Endometrial microvascular endothelial cells (primary cell): ENCODE measurements around the gene ARHGAP26. TPM values are rescaled to one million over a fixed set of nuclear protein-coding genes. Genes with fewer than 3 reads are reported as not detected.

ENCODE experiments used
- in situ Hi-C: cut with HindIII; loops from 2 replicates; pipeline ENCODE4 v1.10.0; 2017; ENCODE audit warnings: low sequenced_read_pairs, low pct_unique_long_range_greater_than_20kb; ENCODE audit errors: inconsistent ontology term
- total RNA-seq: library from RNA; depleted of rRNA; stranded (reverse); fragments of >200 nt; gene quantifications from one replicate; pipeline ENCODE4 v1.2.3, GENCODE V29; 2015; ENCODE audit errors: inconsistent ontology term

Gene ARHGAP26
- total RNA-seq, 1 donor from 2014 or later: 20.4 TPM

DNA sequence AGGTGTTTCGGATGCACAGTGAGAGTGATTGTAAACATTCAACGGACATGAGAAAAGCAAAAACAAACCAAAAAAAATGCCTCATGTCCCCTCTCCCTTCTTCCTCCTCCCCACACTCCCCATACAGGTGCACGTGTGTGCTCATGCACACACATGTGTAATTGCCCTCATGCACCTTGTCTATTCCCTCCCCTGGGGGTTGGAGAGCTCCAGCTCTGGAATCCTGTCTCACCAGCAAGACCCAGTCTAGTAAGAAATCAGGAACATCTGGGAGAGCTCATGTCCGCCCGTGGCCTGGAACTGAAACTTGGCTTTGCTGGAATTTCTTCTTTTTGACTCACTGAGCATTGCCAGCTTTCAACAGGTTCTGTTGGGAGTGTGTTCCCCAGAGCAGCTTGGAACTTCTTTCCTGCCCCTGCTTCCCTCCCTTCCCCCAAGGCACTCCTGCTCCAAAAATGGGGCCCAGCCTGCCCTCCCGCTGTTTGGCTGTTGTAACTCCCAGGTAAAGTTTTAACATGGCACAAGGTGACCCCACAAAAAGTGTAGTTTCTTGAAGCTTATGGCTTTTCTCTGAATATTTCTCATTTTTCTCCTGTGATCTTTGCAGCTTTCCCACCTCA lies 443.2 kb downstream of the ARHGAP26 start:
- in situ Hi-C loops: loop anchor here (25.0 kb wide), 2 partner anchors 201 to 599 kb away; partner anchors contain the start of gene HMHB1

DNA sequence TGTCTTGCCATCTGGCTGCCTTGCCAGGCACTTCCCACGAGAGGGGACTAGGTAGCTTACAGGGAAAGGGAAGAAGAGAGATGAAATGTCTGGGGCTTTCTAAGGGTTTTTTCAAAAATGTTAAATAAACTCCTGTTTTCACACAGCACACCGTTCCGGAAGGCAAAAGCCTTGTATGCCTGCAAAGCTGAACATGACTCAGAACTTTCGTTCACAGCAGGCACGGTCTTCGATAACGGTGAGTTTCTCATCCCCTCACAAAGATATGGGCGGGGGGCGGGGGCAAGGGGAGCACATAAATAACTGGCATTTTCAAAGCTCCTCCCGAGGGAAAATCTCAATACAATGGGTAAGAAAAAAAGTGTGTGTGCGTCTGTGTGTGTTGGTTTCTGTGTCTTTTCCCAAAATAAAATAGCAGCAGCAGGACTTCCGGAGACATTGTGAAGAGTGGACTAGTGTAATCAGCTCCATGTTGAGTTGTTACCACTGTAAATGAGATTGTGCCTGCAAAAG lies 443.7 kb downstream of the ARHGAP26 start:
- in situ Hi-C loops: loop anchor here (25.0 kb wide), 2 partner anchors 202 to 598 kb away; partner anchors contain the start of gene HMHB1

- in situ Hi-C loops: loop anchor here (25.0 kb wide), 2 partner anchors 202 to 598 kb away; partner anchors contain the start of gene HMHB1
These were observed 444.3 kb downstream of the ARHGAP26 start for GRCh38 chr5:143214458-143214857.

GRCh38 chr5:143214890-143215289 lies 444.7 kb downstream of the ARHGAP26 start:
- in situ Hi-C loops: loop anchor here (25.0 kb wide), 2 partner anchors 203 to 597 kb away; partner anchors contain the start of gene HMHB1

DNA sequence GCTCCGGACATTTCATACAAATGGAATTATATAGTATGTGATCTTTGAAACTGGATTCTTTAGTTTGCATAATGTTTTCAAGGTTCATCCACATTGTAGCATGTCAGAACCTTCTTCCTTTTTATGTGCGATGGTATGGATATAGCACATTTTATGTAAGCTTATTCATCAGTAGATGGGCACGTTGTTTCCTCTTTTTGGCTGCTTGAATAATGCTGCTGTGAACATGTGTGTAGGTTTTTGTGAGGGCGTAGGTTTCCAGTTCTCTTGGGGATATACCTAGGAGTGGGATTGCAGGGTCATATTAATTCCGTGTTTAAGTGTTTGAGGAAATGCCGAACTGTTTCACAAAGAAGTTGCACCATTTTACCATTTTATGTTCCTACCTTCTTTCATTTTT lies 445.5 kb downstream of the ARHGAP26 start:
- in situ Hi-C loops: loop anchor here (25.0 kb wide), 2 partner anchors 203 to 597 kb away; partner anchors contain the start of gene HMHB1

GRCh38 chr5:143216211-143216610 lies 446.0 kb downstream of the ARHGAP26 start:
- in situ Hi-C loops: loop anchor here (25.0 kb wide), 2 partner anchors 204 to 596 kb away; partner anchors contain the start of gene HMHB1

- in situ Hi-C loops: loop anchor here (25.0 kb wide), 2 partner anchors 205 to 595 kb away; partner anchors contain the start of gene HMHB1
These were observed 447.1 kb downstream of the ARHGAP26 start for GRCh38 chr5:143217065-143217803.

DNA sequence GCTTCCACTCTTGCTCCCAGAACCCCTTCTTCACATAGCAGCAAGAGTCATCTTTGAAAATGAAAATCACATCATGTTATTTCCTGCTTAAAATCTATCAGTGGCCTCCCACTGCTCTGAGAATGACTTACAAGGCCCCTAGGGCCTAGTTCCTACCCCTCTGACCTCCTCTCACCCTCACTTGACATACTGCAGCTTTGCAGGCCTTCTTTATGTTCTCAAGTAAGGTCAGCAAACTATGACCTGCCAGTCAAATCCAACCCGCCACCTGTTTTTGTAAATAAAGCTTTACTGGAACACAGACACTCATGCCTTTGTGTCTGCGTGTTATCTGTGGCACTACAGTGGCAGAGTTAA lies 447.6 kb downstream of the ARHGAP26 start:
- in situ Hi-C loops: loop anchor here (25.0 kb wide), 2 partner anchors 205 to 595 kb away; partner anchors contain the start of gene HMHB1

DNA sequence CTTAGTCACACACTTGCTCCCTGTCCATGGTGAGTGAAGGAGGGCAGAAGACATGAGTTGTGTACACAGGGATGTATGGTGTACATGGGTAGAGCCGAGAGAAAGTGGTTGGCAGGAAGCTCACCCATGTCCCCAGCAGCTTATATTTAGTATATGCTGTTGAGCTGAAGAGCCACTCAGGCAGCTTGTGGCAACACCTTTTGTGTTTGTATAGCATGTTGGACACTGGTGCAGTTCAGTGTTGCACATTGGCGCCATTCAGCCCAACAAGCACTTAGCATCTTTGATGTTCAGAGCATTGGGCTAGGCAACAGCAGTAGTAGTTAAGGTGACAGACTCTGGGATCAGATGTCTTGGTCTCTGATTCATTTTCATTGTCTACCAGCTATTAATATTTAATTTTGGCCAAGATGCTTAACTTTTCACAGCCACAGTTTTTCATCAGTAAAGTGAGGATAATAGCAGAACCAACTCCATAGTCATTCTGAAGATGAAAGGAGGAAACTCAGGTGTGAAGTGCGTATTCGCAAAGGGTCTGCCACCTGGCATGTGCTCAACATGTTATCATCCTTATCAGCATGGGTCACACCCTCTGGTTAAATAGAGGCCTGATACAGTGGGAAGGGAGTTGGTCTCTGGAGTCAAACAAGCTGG lies 448.5 kb downstream of the ARHGAP26 start:
- in situ Hi-C loops: loop anchor here (25.0 kb wide), 2 partner anchors 206 to 594 kb away; partner anchors contain the start of gene HMHB1

DNA sequence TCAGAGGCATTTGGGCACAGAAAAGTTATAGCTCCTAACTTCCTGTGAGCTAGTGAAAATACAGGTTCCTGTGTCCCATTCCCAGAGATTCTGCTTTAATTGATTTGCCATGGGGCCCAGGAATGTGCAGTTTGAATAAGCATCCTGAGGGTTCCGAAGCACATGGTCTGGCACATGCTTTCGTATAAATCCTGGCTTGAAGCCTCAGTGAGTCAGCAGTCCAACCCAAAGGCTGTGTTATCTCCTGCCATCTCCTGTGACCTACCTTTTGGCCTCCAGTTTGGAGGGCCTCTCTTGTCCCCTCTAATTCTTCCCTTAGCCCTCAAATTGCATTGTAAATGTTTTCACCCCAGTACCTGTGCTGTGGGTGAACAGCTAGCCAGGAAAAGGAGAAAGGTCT lies 449.5 kb downstream of the ARHGAP26 start:
- in situ Hi-C loops: loop anchor here (25.0 kb wide), 2 partner anchors 207 to 593 kb away; partner anchors contain the start of gene HMHB1

GRCh38 chr5:143220748-143221251 lies 450.6 kb downstream of the ARHGAP26 start:
- in situ Hi-C loops: loop anchor here (25.0 kb wide), 2 partner anchors 208 to 592 kb away; partner anchors contain the start of gene HMHB1

DNA sequence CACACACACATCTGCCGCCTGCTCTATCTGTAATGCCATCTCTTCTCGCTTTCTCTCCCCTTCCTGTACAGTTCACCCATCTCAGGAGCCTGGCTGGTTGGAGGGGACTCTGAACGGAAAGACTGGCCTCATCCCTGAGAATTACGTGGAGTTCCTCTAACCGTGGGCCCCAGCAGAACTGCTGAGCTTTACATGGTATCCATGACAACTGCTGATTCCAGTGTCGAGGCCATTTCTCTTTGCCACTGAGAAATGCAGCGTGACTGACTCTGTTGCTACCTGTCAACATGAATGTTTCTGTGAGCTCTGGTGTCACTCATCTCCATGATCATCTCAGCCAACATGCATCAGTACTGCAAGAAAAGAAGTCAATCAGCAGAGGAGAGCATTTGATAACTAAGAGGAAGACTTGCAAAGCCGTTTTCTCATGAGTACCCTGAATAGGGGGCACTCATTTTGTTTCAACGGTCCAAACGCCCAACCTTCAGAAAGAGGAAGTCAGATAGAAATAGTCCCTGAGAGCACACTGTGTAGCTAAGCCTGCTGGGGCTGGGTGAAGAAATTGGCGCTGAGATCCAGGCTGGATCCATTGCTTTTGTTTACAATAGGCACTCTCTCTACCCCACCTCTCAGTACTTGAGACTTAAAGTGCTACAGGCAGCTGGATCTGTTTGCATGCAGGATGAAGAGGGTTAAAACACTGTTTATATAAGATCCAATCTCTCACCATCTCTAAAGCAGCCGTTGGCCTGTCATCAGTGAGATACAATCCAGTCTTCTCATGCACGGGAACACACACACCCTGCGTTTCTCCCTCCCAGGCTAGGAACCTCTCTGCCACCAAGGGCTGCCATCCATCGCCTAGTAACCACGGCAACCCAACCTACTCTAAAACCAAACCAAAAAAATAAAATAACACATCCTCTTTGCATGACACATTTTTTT lies 452.4 kb downstream of the ARHGAP26 start:
- in situ Hi-C loops: loop anchor here (25.0 kb wide), 2 partner anchors 210 to 590 kb away; partner anchors contain the start of gene HMHB1

- in situ Hi-C loops: loop anchor here (25.0 kb wide), 2 partner anchors 212 to 588 kb away; partner anchors contain the start of gene HMHB1
These were observed 454.5 kb downstream of the ARHGAP26 start for GRCh38 chr5:143224672-143225071.

GRCh38 chr5:143225511-143225910 lies 455.3 kb downstream of the ARHGAP26 start:
- in situ Hi-C loops: no loop called here

DNA sequence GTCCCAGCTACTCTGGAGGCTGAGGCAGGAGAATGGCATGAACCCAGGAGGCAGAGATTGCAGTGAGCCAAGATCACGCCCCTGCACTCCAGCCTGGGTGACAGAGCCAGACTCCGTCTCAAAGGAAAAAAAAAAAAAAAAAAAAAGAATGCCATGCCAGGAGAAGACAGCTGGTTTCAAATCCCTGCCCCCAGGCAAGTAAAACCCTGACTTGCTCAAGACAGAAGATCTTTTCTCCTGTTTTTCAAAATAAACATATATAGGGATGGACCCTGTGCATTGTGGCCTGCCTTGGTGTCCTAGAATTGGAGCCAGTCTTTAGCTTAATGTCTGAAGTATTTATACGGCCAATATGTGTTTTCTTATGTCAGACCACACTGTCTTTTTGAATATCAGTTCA lies 456.2 kb downstream of the ARHGAP26 start:
- in situ Hi-C loops: no loop called here

- in situ Hi-C loops: no loop called here
These were observed 456.7 kb downstream of the ARHGAP26 start for GRCh38 chr5:143226872-143227271.

DNA sequence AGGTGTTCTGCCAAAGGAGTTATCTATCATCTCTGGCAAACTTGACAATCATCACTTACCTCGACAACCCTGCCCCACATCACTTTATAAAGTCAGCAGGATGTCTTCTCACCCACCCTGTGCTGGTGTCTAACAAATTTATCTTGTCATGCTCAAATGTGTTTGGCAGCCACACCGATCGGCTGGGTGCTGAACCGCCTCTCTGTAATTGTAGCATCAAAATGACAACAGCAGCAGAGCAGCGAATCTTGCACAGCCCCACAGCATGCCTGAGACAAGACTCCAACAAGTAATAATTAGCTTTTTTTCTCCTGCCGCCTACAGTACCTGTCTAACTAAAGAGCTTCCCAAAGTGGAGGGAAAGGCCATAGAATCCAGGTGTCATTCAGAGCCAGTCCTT lies 457.1 kb downstream of the ARHGAP26 start:
- in situ Hi-C loops: no loop called here
